Measurements from ENCODE around the gene PLP2.

DNA sequence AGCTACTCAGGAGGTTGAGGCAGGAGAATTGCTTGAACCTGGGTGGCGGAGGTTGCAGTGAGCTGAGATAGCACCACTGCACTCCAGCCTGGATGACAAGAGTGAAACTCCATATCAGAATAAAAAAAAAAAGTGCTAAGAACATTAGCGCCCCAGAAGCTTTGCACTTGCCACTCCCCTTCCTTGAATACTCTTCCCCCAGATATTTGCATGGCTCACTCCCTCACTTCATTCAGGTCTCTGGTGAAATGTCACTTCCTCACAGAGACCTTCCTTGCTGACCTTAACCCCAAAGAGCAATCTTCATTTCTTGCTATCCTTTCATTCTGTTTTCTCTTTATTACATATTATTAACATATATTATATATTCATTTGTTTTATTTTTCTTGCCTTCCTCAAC, 50.2 kb downstream of the PLP2 start:
- TF ChIP-seq, protein P1, sequence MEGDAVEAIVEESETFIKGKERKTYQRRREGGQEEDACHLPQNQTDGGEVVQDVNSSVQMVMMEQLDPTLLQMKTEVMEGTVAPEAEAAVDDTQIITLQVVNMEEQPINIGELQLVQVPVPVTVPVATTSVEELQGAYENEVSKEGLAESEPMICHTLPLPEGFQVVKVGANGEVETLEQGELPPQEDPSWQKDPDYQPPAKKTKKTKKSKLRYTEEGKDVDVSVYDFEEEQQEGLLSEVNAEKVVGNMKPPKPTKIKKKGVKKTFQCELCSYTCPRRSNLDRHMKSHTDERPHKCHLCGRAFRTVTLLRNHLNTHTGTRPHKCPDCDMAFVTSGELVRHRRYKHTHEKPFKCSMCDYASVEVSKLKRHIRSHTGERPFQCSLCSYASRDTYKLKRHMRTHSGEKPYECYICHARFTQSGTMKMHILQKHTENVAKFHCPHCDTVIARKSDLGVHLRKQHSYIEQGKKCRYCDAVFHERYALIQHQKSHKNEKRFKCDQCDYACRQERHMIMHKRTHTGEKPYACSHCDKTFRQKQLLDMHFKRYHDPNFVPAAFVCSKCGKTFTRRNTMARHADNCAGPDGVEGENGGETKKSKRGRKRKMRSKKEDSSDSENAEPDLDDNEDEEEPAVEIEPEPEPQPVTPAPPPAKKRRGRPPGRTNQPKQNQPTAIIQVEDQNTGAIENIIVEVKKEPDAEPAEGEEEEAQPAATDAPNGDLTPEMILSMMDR (IDR thresholded peaks at IDR 0.05; ENCODE audit: low read length): no peak
- TF ChIP-seq EZH2 (optimal IDR thresholded peaks at IDR 0.05; ENCODE audit: low read depth, low read length): no peak
